ENCODE measurements around the gene STX2.
"Not testable (repeated sequence)": the region's sequence is repeated elsewhere in the genome, so short reads cannot be mapped to it uniquely, and the experiment has no call there.

Gene STX2

DNA sequence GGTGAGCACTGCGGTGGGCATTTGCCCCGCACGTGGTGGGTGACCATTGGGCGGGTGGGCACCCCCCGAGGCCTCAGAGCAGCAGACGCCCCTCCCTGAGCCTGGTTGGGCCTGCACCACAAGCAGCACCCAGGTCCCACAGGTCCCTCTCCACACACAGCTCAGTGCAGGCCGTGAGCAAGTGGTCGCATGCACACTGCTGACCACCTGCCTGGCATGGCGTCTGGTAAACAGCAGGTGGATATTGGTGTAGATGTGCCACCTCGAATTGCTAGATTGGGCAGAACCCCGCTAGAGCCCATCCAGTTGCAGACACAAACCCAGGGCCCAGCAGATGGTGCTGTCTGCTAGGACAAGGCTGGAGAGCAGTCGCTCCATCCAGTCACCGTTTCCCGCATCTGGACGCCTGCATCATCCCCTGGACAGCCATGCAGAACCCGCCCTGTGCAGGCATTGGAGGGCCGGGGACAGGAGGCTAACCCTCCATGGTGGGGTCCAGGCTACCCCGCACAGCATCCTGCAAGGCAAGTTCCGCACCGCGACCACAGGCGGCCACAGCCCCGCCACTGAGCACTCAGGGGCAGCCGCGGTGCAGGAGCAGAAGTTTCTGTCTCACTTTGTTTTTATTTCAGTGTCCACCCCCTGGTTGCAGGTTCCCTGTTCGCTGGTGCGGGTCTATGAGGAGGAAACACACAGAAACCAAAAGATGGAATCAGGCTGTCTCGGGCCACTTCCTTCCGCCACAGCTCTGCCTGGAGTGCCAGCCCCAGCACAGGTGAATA lies 77.3 kb downstream of the STX2 start:
- no peak for FAIRE-seq

DNA sequence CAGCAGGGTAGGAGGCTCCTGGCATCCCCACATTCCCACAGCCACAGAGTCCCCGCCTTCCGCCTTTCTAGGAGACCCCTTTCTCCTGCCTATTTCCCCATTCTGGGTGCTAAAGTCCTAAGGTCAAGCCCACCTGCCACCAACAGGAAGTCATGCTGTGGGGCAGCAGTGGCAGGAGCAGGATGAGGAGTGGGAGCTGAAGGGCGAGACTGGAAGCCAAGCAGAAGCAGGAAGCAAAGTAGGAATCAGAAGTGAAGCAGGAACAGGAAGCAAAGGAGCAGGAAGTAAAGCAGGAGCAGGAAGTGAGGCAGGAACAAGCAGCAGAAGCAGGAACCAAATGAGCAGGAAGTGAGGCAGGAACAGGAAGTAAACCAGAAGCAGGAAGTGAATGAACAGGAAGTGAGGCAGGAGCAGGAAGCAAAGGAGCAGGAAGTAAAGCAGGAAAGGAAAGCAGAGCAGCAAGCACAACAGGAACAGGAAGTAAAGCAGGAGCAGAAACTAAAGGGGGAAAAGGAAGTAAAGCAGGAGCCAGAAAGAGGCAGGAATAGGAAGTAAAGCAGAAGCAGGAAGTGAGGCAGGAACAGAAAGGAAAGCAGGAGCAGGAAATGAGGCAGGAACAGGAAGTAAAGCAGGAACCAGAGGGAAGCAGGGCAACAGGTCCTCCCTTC lies 84.7 kb downstream of the STX2 start:
- no peak for FAIRE-seq

DNA sequence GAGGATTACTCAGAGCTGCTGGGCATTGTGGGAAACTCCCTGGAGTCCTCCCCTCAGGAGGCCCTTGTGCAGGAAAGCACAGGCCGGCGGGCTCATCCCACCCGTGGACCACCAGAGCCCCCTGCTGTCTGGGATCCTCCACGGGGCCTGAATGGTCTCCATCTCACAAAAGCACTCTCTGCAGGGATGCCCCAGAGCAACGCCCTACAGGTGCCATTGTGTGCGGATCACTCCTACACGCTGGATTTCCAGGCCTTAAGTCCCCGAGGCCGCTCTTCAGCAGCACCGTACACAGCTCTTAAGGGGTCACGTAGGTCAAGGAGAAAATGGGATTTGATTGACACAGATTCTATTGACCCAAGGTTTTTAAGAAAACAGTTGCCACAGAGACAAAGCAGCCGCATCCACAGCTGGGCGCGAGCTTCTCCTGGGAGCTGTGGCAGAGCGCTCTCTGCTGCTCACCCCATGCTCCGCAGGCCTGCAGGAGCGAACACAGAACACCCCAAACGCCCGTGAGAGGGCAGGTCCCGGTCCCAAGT lies 86.3 kb downstream of the STX2 start:
- FAIRE-seq = no peak

DNA sequence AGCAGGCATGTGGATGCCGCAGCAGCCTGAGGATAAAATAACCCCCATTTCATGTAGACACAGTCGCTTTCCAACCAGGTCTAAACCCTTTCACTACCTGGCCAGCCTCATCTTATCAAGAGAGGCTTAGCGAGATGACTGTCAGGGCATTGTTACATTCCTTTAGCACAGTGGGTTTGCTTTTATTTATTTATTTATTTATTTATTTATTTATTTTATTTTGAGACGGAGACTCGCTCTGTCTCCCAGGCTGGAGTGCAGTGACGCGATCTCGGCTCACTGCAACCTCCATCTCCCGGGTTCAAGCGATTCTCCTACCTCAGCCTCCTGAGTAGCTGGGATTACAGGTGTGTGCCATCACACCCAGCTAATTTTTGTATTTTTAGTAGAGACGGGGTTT lies 87.0 kb downstream of the STX2 start:
- not testable (repeated sequence) for FAIRE-seq

GRCh38 chr12:130748786-130749185 lies 90.3 kb downstream of the STX2 start:
- FAIRE-seq = no peak

DNA sequence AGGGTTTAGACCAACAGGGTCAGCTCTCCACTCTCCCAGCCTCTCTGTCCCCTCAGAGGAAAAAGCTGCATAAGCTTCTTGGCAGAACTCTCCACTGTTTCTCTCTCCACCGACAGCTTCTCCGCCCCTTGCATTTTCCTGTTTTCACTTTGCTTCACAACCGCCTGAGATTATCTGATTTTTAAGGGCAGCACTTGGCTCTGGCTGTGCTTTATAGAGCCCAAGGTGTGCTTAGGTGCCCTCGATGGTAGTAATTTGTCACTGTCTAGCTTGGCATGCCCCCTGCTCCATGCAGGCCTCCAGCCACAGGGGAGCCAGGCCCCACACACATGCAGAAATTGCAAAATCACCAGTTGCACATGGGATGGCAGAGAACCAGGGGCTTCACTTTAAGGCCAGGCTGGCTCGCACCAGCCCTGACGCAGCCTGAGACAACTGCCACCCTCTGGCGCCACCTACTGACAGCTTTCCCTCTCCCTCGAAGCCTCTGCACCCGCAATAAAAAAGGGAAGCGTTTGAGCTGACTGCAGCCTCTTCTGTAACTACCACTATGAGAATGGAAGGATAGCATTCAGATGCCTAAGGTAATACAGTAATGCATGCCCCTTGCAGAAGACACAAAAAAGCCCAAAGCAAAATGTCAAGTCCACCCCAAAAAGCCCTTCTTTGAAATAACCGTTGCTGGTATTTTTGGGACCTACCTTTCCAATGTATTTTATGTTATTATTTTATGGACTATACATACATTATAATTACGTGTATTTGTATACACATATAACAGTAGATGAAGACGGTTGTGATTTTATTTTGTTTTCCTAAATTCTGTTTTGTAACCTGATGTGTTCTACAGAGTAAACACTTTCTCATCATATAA lies 90.9 kb downstream of the STX2 start:
- FAIRE-seq = peak; percentile 19

DNA sequence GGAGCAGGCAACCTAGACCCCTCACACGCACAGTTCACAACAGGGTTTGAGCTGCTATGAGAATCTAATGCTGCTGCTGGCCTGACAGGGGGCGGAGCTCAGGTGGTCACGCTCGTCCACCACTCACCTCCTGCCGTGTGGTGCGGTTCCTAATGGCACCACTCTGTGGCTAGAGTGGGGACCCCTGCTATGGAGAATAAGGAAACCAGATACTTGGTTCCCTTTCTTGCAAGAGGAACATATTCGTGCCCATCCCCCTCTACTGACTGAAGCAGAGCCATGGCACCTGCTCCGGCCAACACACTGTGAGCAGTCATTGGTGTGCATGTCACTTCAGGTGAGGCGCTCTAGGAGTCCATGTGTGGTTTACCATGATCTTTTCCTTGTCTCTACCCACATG lies 92.5 kb downstream of the STX2 start:
- FAIRE-seq = no peak

DNA sequence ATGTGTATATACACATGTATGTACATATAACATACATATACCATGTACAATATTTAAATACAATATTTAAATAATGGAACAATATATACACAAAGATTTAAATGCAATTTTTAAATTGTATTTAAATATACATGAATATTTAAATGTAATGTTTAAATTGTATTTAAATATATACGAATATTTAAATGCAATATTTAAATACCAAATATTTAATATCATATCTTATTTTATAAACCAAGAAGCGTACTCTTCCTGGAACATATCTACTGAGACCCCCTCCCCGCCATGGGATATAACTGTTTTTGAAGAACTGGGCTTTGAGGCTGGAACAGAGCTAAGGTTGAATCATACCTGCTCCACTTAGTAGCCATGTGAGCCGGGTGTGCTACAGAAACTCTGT lies 93.1 kb downstream of the STX2 start:
- peak; percentile 88 for FAIRE-seq

DNA sequence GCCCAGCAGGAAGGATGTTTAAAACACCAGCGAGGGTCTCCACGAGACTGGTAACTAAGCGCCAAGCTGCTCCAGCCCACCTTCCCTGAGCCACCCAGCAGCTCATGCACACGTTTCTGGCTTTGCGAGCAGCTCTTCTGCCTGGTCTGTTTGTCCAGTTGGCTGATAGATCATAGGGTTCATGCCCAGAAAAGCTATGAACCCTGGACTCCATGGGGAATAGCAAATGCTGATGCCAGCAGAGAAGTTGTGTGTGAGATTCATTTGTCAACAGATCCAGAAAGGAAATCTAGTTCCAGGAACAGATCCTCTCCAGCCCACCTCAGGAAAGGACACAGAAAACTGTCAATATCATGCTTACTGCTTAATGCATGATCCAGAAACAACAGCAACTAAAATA lies 94.8 kb downstream of the STX2 start:
- no peak for FAIRE-seq

DNA sequence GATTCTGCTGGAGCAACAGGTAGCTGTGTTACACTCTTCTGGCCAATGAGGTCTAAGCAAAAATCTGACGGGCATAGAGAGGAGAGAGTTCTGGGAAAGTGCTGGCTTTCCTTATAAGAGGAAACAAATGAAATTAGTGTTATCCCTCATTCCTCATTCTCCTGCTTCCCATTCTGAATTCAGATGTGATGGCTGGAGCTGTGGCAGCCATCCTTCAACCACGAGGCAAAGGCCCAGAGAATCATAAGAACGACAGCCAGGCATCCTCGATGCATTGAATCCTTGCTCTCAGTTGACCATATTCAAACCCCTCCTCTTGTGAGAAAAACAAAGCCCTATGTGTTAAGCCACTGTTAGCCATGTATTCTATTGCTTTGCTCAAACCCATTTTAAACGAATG lies 95.4 kb downstream of the STX2 start:
- no peak for FAIRE-seq

DNA sequence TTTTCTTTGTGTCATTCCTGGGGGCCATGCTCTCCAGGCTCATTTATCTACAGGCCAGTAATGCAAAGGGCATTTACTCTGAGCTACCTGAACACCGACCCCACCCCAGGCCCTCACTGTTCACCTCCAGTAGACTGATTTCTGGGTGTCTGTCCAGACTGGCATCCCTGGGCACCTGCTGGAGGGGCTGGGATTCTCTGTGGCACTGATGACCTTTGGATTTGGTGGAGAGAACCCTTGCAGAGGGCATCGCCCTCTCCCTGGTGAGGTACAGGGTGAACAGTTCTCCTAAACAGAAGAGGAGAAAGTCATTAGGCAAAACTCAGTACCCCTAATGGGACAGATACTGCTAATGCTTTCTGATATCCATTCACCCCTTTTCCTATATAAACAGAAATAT lies 95.9 kb downstream of the STX2 start:
- no peak for FAIRE-seq

DNA sequence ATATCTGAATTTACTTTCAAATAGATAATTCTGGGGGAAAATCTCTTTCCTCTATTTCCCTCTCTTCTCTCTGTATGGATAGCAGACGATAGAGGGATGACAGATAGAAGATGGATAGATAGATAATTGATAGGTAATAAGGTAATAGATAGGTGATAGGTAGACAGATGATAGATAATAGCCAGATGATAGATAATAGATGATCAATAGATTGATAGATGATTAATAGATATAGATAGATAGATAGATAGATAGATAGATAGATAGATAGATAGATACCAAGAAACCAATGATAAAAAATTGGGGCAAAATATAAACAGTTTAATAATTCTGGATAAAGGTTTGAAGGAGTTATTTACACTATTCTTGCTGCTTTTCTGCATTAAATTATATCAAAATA lies 96.3 kb downstream of the STX2 start:
- FAIRE-seq = no peak

DNA sequence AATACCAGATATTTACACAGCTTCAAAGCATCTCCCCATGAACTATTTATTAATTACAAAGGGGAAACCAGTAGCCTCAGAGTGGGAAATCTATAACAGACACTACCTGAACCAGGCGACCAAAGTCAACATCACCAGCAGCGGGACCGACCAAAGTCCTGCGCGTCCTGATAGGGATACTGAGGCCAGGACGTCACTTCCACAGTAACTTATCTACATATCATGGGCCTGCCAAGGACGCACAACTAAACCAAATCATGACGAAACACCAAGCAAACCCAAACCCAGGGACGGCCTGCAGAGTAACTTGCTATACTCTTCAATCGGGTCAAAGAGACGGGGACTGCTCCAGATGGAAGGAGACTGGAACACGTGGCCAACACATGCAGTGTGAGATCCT lies 96.9 kb downstream of the STX2 start:
- no peak for FAIRE-seq
